Ascending aorta (tissue), 2 donors: Measurements from ENCODE around the gene SDF4. TPM values are rescaled to one million over a fixed set of nuclear protein-coding genes. Genes with fewer than 3 reads are reported as not detected.
"Not testable (repeated sequence)": the region's sequence is repeated elsewhere in the genome, so short reads cannot be mapped to it uniquely, and the experiment has no call there.

Source experiments
- DNase-seq, 2 donors: peaks; one replicate each; pipeline ENCODE4 v3.0.0-alpha.2; 2019; ENCODE audit warnings: low spot score in 2 of 2
- H3K27ac ChIP-seq, 2 donors: fragments of 200-600 bp; sonication (generic); one replicate each; pipeline ENCODE4 v1.5.1; 2016 to 2017; ENCODE audit warnings: mild to moderate bottlenecking in 1 of 2
- H3K27me3 ChIP-seq: fragments of 200-600 bp; sonication (generic); one replicate; pipeline ENCODE4 v1.5.1; 2017
- H3K36me3 ChIP-seq, 2 donors: fragments of 200-600 bp; sonication (generic); one replicate each; pipeline ENCODE4 v1.5.1; 2016
- H3K4me1 ChIP-seq, 2 donors: fragments of 200-600 bp; sonication (generic); one replicate each; pipeline ENCODE4 v1.5.1; 2016 to 2017; ENCODE audit warnings: mild to moderate bottlenecking in 1 of 2
- H3K4me3 ChIP-seq, 2 donors: fragments of 200-600 bp; sonication (generic); one replicate each; pipeline ENCODE4 v1.5.1; 2016 to 2017; ENCODE audit warnings: mild to moderate bottlenecking in 1 of 2
- H3K9me3 ChIP-seq, 2 donors: fragments of 200-600 bp; sonication (generic); one replicate each; pipeline ENCODE4 v1.5.1; 2016
- intact Hi-C: fragments of 100-400 bp; cut with DNase I; formaldehyde crosslinking; loops from one replicate; pipeline ENCODE4 v1.15.1; 2023
- total RNA-seq: library from RNA; depleted of rRNA; stranded (reverse); fragments of >200 nt; gene quantifications from one replicate; pipeline ENCODE4 v1.1.0, GENCODE V29; 2016
- TF ChIP-seq, protein P1 (sequence below), 3 experiments: fragments of 200-600 bp in 2 of 3; fragments of 450-650 bp in 1 of 3; sonication (generic) in 2 of 3; IDR thresholded peaks; one replicate each; pipeline ENCODE4 v1.5.1; 2016 to 2019; ENCODE audit warnings: antibody characterized with exemption in 3 of 3, mild to moderate bottlenecking in 1 of 3, moderate library complexity in 1 of 3

SDF4 gene
- total RNA-seq, 1 donor from 2014 or later = 223 TPM

DNA sequence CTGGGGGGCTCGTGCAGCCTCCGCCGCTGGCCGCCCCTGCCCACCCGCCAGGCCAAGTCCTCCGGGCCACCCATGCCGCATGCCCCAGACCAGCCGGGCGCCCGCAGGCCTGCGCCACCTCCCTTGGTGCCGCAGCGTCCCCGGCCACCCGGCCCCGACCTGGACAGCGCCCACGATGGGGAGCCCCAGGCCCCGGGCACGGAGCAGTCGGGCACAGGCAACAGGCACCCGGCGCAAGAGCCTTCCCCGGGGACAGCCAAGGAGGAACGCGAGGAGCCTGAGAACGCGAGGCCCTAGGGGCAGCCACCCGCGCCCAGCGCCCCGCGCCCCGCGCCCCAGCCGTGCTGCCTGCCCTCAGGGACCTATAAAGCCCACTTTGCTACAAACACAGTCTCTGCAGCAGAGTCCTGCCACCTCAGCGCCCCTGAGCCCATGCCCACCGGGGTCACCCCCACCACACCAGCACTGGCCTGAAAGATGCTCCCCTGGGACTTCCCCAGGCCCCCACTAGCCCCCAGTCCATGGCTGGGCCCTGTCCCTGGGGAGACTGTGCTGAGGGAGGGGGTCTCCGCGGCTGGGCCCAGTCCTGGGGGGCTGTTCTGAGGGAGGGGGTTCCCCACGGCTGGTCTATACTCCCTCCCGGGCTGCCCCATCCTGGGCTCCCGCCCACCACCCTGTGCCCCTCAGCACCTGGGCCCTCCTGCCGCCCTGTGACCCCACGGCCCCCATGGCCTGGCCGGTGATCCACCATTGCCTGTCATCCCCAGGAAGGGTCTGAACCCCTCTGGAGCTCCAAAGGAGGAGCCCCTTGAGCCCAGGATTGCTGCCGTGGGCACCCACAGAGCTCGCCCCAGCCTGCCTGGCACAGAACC, 34.0 kb downstream of the SDF4 start:
- no peak for DNase-seq
- H3K36me3 ChIP-seq = no peaks in the 10 kb centered on the region
- H3K4me1 ChIP-seq = peaks cover 0 to 7% of the 10 kb centered on the region in 2 donors
- no peaks in the 10 kb centered on the region for H3K27me3 ChIP-seq
- no peak overlapping the region for H3K4me3 ChIP-seq
- H3K9me3 ChIP-seq = no peaks in the 10 kb centered on the region
- intact Hi-C loops = no loop called here
- H3K27ac ChIP-seq = no peak overlapping the region
- TF ChIP-seq, protein P1, sequence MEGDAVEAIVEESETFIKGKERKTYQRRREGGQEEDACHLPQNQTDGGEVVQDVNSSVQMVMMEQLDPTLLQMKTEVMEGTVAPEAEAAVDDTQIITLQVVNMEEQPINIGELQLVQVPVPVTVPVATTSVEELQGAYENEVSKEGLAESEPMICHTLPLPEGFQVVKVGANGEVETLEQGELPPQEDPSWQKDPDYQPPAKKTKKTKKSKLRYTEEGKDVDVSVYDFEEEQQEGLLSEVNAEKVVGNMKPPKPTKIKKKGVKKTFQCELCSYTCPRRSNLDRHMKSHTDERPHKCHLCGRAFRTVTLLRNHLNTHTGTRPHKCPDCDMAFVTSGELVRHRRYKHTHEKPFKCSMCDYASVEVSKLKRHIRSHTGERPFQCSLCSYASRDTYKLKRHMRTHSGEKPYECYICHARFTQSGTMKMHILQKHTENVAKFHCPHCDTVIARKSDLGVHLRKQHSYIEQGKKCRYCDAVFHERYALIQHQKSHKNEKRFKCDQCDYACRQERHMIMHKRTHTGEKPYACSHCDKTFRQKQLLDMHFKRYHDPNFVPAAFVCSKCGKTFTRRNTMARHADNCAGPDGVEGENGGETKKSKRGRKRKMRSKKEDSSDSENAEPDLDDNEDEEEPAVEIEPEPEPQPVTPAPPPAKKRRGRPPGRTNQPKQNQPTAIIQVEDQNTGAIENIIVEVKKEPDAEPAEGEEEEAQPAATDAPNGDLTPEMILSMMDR (IDR thresholded peaks at IDR 0.05) = no peak

- intact Hi-C loops = no loop called here
- Histone ChIP-seq H3K27ac (no peak overlapping the region), H3K4me1 (peaks cover 0 to 7% of the 10 kb centered on the region in 2 donors), H3K4me3 (no peak overlapping the region), H3K36me3 (no peaks in the 10 kb centered on the region), H3K9me3 (no peaks in the 10 kb centered on the region), H3K27me3 (no peaks in the 10 kb centered on the region)
- TF ChIP-seq, protein P1 (IDR thresholded peaks at IDR 0.05) = no peak
- no peak for DNase-seq
Measured at GRCh38 chr1:1197188-1197500, 34.7 kb downstream of the SDF4 start.

GRCh38 chr1:1196431-1197187, 35.2 kb downstream of the SDF4 start:
- Histone ChIP-seq H3K4me1 (peaks cover 0 to 7% of the 10 kb centered on the region in 2 donors), H3K4me3 (no peak overlapping the region), H3K27ac (no peak overlapping the region), H3K9me3 (no peaks in the 10 kb centered on the region), H3K36me3 (no peaks in the 10 kb centered on the region), H3K27me3 (no peaks in the 10 kb centered on the region)
- no peak for DNase-seq
- TF ChIP-seq, protein P1 (IDR thresholded peaks at IDR 0.05) = no peak
- intact Hi-C loops = no loop called here

GRCh38 chr1:1195726-1196125, 36.1 kb downstream of the SDF4 start:
- H3K36me3 ChIP-seq, DNase-seq, H3K4me3 ChIP-seq, intact Hi-C loops, H3K4me1 ChIP-seq, H3K27me3 ChIP-seq, H3K9me3 ChIP-seq, H3K27ac ChIP-seq: not testable (repeated sequence)

GRCh38 chr1:1194723-1195122, 37.1 kb downstream of the SDF4 start:
- Histone ChIP-seq H3K4me3 (no peak overlapping the region), H3K9me3 (no peaks in the 10 kb centered on the region), H3K36me3 (no peaks in the 10 kb centered on the region), H3K4me1 (no peaks in the 10 kb centered on the region), H3K27ac (no peak overlapping the region), H3K27me3 (no peaks in the 10 kb centered on the region)
- no peak for DNase-seq
- intact Hi-C loops = no loop called here
- TF ChIP-seq, protein P1 (IDR thresholded peaks at IDR 0.05) = no peak

- intact Hi-C loops = no loop called here
- DNase-seq = no peak
- Histone ChIP-seq H3K9me3 (no peaks in the 10 kb centered on the region), H3K27me3 (no peaks in the 10 kb centered on the region), H3K27ac (no peak overlapping the region), H3K36me3 (no peaks in the 10 kb centered on the region), H3K4me1 (no peaks in the 10 kb centered on the region), H3K4me3 (no peak overlapping the region)
- TF ChIP-seq, protein P1 (IDR thresholded peaks at IDR 0.05) = no peak
Measured at GRCh38 chr1:1191734-1192133, 40.1 kb downstream of the SDF4 start.
